ENCODE data around the gene FES. TPM values are rescaled to one million over a fixed set of nuclear protein-coding genes. Genes with fewer than 3 reads are reported as not detected.

Gene FES
- total RNA-seq, 1 donor from 2014 or later = 15.4 TPM

GRCh38 chr15:90859234-90860131 lies 24.8 kb upstream of the FES start:
- intact Hi-C loops (cut with micrococcal nuclease) = no loop called here
- DNase-seq (no peak), ATAC-seq (peak; percentile 23)

DNA sequence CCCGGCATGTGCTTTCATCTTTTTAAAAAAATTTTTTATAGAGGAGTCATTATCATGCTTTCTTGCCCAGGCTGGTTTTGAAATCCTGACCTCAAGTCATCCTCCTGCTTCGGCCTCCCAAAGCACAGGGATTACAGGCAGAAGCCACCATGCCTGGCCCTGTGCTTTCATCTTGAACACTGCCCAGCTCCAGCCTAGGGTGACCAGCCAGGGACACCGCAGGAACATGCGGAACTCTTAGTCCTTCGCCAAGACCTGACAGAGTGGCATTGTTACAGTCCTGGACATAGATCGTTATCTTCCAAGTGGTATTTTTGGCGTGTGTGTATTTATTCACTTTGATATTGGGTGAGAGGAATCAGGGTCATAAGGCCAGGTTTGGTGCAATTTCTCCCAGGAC lies 23.9 kb upstream of the FES start:
- intact Hi-C loops (cut with micrococcal nuclease) = no loop called here
- no peak for DNase-seq
- ATAC-seq = no peak

GRCh38 chr15:90860942-90861675 lies 23.2 kb upstream of the FES start:
- DNase-seq (no peak), ATAC-seq (no peak)
- intact Hi-C loops (cut with micrococcal nuclease) = no loop called here

DNA sequence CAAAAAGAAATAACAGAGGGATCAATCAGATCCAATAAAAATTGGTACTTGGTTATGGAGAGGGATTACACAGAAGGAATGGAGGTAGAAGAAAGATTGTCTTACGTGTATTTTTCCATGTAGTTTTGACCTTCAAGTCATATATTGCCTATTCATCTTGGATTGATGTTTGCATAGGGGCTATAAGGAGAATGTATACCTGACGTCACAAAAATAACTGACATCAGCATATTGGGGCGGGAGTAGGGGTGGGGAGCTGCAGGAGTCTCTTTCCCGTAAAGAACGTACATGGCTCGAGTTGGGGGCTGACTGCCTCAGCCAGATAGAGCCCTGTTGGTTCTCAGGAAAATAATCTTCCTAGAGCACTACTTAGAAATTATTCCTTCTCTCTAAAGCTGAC lies 21.8 kb upstream of the FES start:
- intact Hi-C loops (cut with micrococcal nuclease) = no loop called here
- no peak for ATAC-seq
- no peak for DNase-seq

DNA sequence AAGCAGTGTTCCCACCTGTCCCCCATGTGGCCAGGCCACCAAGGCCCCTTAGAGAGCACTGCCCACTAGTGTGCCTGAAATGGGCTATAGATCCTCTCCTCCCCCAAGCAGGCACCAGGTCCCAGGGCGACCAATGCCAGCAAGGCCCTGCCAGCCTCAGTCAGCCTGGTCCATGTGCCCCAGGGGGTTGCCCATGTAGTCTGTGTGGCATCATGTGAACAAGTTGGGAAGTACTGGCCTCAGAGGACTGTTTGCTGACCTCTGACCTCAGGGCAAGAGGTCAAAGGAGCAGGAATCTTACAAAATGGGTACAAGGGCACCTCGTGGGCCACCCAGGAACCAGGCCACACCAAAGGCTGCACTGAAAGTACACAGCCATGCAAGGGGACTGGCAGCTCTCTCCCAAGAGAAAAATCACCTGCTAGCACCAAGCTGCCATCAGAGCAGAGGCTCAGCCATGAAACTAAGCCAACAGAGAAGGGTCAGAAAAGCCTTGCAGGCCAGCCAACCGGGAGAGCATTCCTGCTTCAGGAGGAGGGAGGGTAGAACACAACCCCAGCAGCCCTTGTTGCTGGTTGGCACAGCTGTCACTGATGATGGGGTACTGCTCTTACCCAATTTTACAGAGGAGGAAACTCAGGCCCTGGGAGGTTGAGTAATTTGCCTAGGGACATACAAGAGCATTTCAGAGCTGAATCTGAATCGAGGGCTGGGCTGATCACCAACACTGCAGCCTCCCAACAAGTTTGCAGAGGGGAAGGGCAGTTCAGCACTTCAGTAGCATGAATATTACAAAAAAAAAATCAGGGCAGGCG lies 21.1 kb upstream of the FES start:
- intact Hi-C loops (cut with micrococcal nuclease) = no loop called here
- peak; percentile 65 for ATAC-seq
- DNase-seq = no peak

DNA sequence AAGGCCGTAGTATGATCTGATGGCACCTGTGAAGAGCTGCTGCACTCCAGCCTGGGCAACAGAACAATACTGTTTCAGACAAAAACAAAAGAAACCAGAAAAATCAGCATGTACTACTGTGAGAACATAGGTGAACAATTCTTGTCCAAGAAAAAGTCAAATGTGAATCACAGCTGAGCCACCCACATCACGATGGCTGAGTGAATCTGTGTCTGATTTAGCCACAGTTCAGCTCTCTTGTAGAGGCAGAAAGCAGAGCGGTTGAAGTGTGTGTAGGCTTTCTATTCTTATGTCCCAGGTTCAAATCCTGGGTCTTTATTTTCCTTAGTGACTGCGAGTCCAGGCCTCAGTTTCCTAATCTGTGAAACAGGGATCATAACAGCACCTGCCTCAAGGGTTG lies 20.3 kb upstream of the FES start:
- ATAC-seq (no peak), DNase-seq (no peak)
- intact Hi-C loops (cut with micrococcal nuclease) = no loop called here

DNA sequence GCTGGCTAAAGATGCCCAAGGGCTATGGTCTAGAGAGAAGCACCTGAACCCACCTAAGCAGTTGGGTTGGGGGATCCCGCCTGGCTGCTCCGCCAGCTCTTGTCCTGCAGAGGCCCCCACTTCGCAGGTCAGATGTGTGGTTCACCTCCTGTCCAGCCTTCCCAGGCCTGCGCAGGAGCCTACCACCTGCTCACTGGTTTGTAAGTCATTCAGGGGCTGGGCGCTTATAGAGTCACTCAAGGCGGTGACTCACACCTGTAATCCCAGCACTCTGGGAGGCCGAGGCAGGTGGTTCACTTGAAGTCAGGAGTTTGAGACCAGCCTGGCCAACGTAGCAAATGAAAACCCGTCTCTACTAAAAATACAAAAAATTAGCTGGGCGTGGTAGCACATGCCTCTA lies 19.8 kb upstream of the FES start:
- intact Hi-C loops (cut with micrococcal nuclease) = no loop called here
- DNase-seq (no peak), ATAC-seq (no peak)

DNA sequence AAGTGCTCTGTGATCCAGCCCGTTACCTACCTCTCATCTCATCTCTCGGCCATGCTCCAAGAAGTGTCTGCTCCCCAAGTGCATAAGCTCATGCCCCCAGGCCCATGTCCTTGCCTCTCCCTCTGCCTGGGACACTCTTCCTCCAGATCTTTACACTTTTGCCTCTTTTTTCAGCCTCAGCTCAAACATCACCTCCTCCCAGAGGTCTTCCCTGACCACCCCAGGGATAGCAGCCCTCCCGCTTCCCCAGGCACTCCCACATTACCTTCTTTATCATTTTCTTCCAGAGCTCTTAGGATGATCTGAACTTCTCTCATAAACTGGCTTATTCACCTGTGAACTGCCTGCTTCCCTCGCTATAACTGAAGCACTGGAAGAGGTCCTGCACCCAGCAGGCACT lies 18.6 kb upstream of the FES start:
- intact Hi-C loops (cut with micrococcal nuclease) = no loop called here
- DNase-seq = no peak
- no peak for ATAC-seq

DNA sequence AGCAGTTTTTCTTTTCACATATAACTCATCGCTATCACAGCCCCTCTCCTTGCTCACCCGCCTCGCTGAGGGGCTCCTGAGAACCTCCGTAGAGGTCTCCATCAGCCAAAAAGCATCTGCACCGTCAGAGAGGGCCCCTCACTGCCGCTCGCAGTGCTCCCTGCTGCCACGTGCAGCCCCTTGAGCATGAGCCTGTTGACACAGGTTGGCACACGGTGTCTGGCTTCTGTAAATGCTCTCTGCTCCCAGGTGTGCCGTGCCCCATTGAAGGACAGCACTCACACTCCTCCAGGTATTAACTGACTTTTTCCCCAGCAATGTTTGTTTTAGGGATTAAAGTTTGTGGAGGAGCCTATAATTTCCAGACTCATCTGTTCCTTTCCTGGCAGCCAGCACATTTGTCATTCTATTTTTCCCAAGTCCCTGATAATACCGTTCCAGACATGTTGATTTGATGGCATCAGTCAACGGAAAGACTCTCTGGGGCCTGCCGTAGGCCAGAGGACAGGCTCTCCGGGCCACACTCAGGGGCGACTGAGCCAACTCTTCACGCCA lies 18.1 kb upstream of the FES start:
- no peak for ATAC-seq
- no peak for DNase-seq
- intact Hi-C loops (cut with micrococcal nuclease) = no loop called here

- intact Hi-C loops (cut with micrococcal nuclease) = no loop called here
- DNase-seq = no peak
Measured at GRCh38 chr15:90866800-90867199, 17.5 kb upstream of the FES start.

DNA sequence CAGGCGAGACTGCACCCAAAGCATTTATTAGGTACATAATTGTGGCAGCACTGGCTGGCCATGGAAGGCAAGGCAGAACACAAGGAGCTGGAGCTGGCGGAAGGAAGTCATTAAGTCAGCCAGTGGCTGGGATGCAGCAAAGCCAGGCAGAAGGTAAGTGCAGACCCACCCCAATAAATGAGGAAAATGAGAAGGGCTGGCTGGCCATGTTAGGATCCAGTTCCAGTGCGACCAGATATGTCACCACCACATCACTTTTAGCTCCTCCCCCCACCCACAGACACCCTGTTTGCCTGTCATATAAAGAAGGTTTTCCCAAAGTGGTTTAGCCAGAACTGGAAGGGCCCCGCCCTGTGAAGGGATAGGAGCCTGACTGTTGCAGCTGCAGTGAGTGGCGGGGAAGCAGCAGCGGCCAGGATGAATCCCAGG lies 16.0 kb upstream of the FES start, which contains the start of gene FURIN:
FURIN (plus strand) TSS at position 328 of the 429 bp plus-strand sequence. CDS start 7,153 bp downstream, outside the sequence.
- DNase-seq (no peak), ATAC-seq (no peak)
- intact Hi-C loops (cut with micrococcal nuclease) = no loop called here

More at GRCh38 chr15:90866800-90867199, 17.5 kb upstream of the FES start:
- no peak for ATAC-seq

DNA sequence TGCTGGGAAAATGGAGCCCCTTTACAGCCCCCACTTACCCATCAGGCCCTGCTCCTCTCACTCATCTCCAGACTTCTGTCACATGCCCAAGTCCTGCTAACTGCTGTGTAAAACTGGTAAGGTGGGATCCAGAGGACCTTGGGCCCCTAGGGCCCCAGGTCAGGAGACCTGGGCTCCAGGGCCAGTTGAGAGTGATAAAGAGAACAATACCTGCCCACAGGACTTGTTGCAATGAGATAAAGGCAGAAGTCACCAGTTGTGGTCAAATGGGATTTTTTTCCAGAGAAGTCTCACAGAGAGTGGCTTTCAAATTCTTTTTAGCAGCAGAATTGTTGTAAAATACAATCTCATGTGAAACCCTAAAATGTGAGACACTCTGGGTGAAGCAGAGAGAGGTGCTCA lies 15.2 kb upstream of the FES start:
- intact Hi-C loops (cut with micrococcal nuclease) = no loop called here
- DNase-seq (no peak), ATAC-seq (no peak)

GRCh38 chr15:90869601-90870353 lies 14.5 kb upstream of the FES start:
- peak; percentile 79 for ATAC-seq
- DNase-seq = peak; percentile 85
- intact Hi-C loops (cut with micrococcal nuclease) = no loop called here

- no peak for DNase-seq
- intact Hi-C loops (cut with micrococcal nuclease) = no loop called here
- ATAC-seq = peak; percentile 18
Measured at GRCh38 chr15:90870354-90871138, 13.8 kb upstream of the FES start.

DNA sequence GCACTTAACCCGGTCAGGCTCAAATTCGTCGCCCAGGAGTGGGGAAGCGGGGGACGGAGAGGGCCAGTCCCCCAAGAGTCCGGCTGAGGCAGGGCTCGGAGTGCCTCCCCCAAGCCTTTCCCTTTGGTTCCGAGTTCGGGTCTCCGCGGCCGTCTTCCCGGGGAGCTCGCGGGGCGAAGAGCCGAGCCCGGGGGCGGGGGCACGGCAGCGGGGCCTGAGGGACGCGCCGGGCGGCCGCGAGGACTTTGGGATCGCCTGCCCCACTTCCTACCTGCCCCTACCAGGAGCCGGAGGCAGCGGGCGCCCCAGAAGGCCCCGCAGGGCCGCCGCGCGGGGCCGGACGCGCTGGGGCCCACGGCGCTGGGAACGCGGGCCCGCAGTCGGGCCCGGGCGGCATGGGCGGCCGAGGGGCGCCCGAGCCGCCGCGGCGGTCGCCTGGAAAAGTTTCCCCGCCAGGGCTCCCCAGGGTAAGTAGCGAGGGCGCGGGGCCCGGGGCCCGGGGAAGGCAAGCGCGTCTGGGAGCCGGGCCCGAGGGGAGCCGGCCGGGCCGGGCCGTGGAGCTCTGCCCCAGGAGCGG lies 13.1 kb upstream of the FES start:
- ATAC-seq (peak; percentile 28), DNase-seq (peak; percentile 69)
- intact Hi-C loops (cut with micrococcal nuclease) = no loop called here

DNA sequence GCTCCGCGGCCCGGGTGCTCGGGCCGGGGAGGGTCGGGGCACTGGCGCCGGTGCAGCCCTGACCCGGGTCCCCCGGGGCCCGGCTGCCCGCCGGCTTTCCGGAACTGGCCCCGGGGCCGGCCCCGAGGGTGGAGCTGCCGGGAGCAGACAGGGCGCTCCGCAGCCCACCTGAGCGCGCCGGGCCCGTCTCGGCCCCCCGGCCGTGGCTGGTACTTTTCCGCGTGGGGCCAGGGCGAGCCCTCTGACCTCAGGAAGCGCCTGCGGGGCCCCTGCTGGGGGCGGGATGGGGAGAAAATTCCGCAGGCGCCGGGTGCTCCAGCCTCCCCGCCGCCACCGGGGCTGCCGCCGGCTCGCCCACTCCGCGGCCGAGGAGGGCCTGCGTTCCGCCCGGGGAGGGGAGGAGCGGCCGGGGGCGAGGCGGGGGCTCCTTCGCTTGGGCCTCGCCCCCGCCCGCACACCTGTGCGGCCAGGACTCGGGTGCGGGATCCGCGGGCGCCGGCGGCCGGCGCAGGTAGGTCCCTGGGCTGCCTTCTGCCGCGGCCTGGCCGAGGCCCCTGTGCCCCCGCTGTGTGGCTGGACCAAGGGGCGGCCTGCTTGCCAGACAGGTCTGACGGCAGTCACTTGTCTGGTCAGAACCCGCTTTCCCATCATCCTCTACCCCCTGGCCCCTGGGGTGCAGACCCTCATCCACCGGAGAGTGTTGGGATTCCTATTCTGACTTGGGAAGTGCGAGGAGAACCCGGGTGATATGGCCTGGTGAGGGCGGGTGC lies 12.4 kb upstream of the FES start:
- peak; percentile 56 for DNase-seq
- intact Hi-C loops (cut with micrococcal nuclease) = no loop called here
- peak; percentile 20 for ATAC-seq
